Endothelial cell of umbilical vein (primary cell): ENCODE data around the gene ATRNL1. TPM values are rescaled to one million over a fixed set of nuclear protein-coding genes. Genes with fewer than 3 reads are reported as not detected.

Source experiments
- BruUV-seq: library from RNA; stranded (reverse); fragments of 400-500 nt; replicated peaks from 2 replicates; lab custom pipeline; 2021; lab: Mats Ljungman, UMichigan
- CTCF ChIA-PET: fragments of 300-600, 350-600 bp; sonication (Branson Sonifier 250); formaldehyde crosslinking; loops from one replicate; lab custom pipeline; 2021; ENCODE audit warnings: antibody characterized with exemption, inconsistent platforms; lab: Charles Lee
- POLR2A ChIA-PET: fragments of 300-600, 350-600 bp; sonication (Branson Sonifier 250); formaldehyde crosslinking; loops from one replicate; lab custom pipeline; 2021; ENCODE audit warnings: antibody characterized with exemption, inconsistent platforms; lab: Charles Lee
- DNase-seq: peaks from one replicate; pipeline ENCODE4 v3.0.0-alpha.2; 2011; ENCODE audit warnings: low read depth, low spot score
- FAIRE-seq: peaks from 2 replicates; lab custom pipeline; 2011; peaks lifted over from hg19 to GRCh38; lab: Jason Lieb, UNC
- H2AFZ ChIP-seq: 2 replicates; pipeline ENCODE4 v1.6.0; 2012; ENCODE audit warnings: low read depth, low read length, control low read depth, inconsistent platforms
- H3K27ac ChIP-seq: 2 replicates; pipeline ENCODE4 v1.5.1; 2011; ENCODE audit warnings: low read depth, mild to moderate bottlenecking, control low read depth, low read length, moderate library complexity; ENCODE audit not compliant: insufficient read depth
- H3K27me3 ChIP-seq, 2 experiments: 2 replicates each; pipeline versions ENCODE4 v1.6.0 to v1.6.1; 2011; ENCODE audit warnings: low read length in 2 of 2, mixed read lengths in 1 of 2; ENCODE audit not compliant: control insufficient read depth in 2 of 2, insufficient read depth in 2 of 2
- H3K36me3 ChIP-seq, 2 experiments: 2 replicates in 1 of 2; 3 replicates in 1 of 2; pipeline ENCODE4 v1.5.1; 2011; ENCODE audit warnings: low read length in 2 of 2, mild to moderate bottlenecking in 1 of 2, moderate library complexity in 1 of 2; ENCODE audit not compliant: control insufficient read depth in 2 of 2, insufficient read depth in 2 of 2; ENCODE audit errors: extremely low read depth in 1 of 2
- H3K4me1 ChIP-seq: 3 replicates; pipeline ENCODE4 v1.5.1; 2011; ENCODE audit warnings: mild to moderate bottlenecking, low read length; ENCODE audit not compliant: control insufficient read depth, insufficient read depth; ENCODE audit errors: extremely low read depth
- H3K4me2 ChIP-seq: 2 replicates; pipeline ENCODE4 v1.6.1; 2011; ENCODE audit warnings: low read length, control low read depth, mixed read lengths; ENCODE audit not compliant: insufficient read depth
- H3K4me3 ChIP-seq, 3 experiments: fragments of 200-600 bp in 1 of 3; sonication (generic), shearing (Covaris generic) in 1 of 3; replicated peaks in 1 of 3; 2 replicates each; pipeline ENCODE4 v1.5.1; 2011 to 2016; ENCODE audit warnings: control low read depth in 3 of 3, low read length in 3 of 3, mild to moderate bottlenecking in 2 of 3, inconsistent platforms in 1 of 3, low read depth in 1 of 3, moderate library complexity in 1 of 3; ENCODE audit not compliant: insufficient read depth in 1 of 3
- H3K79me2 ChIP-seq: 2 replicates; pipeline ENCODE4 v1.6.0; 2012; ENCODE audit warnings: low read length, inconsistent platforms; ENCODE audit not compliant: control insufficient read depth, insufficient read depth
- H3K9ac ChIP-seq: replicated peaks from 2 replicates; pipeline ENCODE3; 2011; ENCODE audit warnings: low read length, control low read depth; ENCODE audit not compliant: insufficient read depth; ENCODE audit errors: extremely low read depth
- H3K9me1 ChIP-seq: replicated peaks from 3 replicates; pipeline ENCODE4 v1.6.0; 2011; ENCODE audit warnings: mild to moderate bottlenecking, low read length; ENCODE audit not compliant: control insufficient read depth, insufficient read depth; ENCODE audit errors: extremely low read depth
- H3K9me3 ChIP-seq: replicated peaks from 2 replicates; pipeline ENCODE4 v1.5.1; 2012; ENCODE audit warnings: low read length, inconsistent platforms; ENCODE audit not compliant: control insufficient read depth, insufficient read depth
- H4K20me1 ChIP-seq: replicated peaks from 2 replicates; pipeline ENCODE3; 2011; ENCODE audit warnings: mild to moderate bottlenecking, low read length; ENCODE audit not compliant: control insufficient read depth, insufficient read depth; ENCODE audit errors: extremely low read depth
- EZH2 ChIP-seq: IDR thresholded peaks from 2 replicates; pipeline ENCODE4 v1.6.1; 2012; ENCODE audit warnings: borderline replicate concordance, low read depth, mild to moderate bottlenecking, moderate library complexity, low read length, inconsistent platforms; ENCODE audit not compliant: severe bottlenecking
- FOS ChIP-seq: IDR thresholded peaks from 2 replicates; pipeline ENCODE4 v1.6.1; 2011; ENCODE audit warnings: mild to moderate bottlenecking, low read length, moderate library complexity, borderline replicate concordance; ENCODE audit not compliant: insufficient read depth
- GATA2 ChIP-seq: IDR thresholded peaks from 2 replicates; pipeline ENCODE4 v1.7.0; 2011; ENCODE audit warnings: low read depth, mild to moderate bottlenecking, moderate library complexity, mixed read lengths, low read length; ENCODE audit not compliant: insufficient read length, insufficient read depth
- JUN ChIP-seq: IDR thresholded peaks from 2 replicates; pipeline ENCODE4 v1.6.1; 2011; ENCODE audit warnings: borderline replicate concordance, low read depth; ENCODE audit not compliant: insufficient read length, insufficient read depth
- MAX ChIP-seq: IDR thresholded peaks from 2 replicates; pipeline ENCODE4 v1.6.1; 2011; ENCODE audit not compliant: insufficient read depth, insufficient read length
- MYC ChIP-seq: IDR thresholded peaks from one replicate; pipeline ENCODE4 v1.6.1; 2011; ENCODE audit warnings: mild to moderate bottlenecking, low read depth, low read length
- POLR2A ChIP-seq: IDR thresholded peaks from 2 replicates; pipeline ENCODE4 v1.6.1; 2012; ENCODE audit warnings: low read depth, mild to moderate bottlenecking, control low read depth, low read length
- POLR2AphosphoS5 ChIP-seq: IDR thresholded peaks from 2 replicates; pipeline ENCODE4 v1.6.1; 2012; ENCODE audit warnings: low read depth, mild to moderate bottlenecking, control low read depth, low read length, moderate library complexity; ENCODE audit not compliant: insufficient read depth
- dilution Hi-C: fragments of 300-500 bp; cut with MboI; formaldehyde crosslinking; loops from one replicate; pipeline ENCODE4 v1.15.0; 2019; ENCODE audit warnings: low sequenced_read_pairs; ENCODE audit not compliant: extremely low pct_ligation_motif_present
- intact Hi-C: fragments of 100-400 bp; cut with micrococcal nuclease; formaldehyde crosslinking; loops from one replicate; pipeline ENCODE4 v1.10.0; 2022
- polyA plus RNA-seq, 4 experiments: library from polyadenylated mRNA; depleted of rRNA in 3 of 4; stranded (reverse) in 3 of 4; unstranded in 1 of 4; fragments of >200 nt; gene quantifications; 2 replicates each; pipeline versions ENCODE4 v1.2.1 to v1.2.3, GENCODE V29; 2011 to 2012; ENCODE audit warnings: missing spikeins in 1 of 4
- total RNA-seq: library from RNA; stranded (reverse); gene quantifications from 2 replicates; pipeline ENCODE4 v1.2.3, GENCODE V29; 2021
- TF ChIP-seq, protein P1 (sequence below), 2 donors: IDR thresholded peaks; 1 replicate in 1 of 2; 2 replicates in 1 of 2; pipeline ENCODE4 v1.5.1; 2011; ENCODE audit warnings: low read length in 2 of 2, mild to moderate bottlenecking in 2 of 2, moderate library complexity in 2 of 2, control low read depth in 1 of 2, inconsistent platforms in 1 of 2, low read depth in 1 of 2; ENCODE audit not compliant: insufficient read depth in 1 of 2; ENCODE audit errors: extremely low read depth in 1 of 2

The ATRNL1 gene
- total and polyA plus RNA-seq, 2 donors (not counting 3 experiments of a cell fraction or from before 2014, with no cell fraction given), result not detected

GRCh38 chr10:115384665-115385064 lies 291.5 kb downstream of the ATRNL1 start:
- Histone ChIP-seq H2AFZ (no peak overlapping the region), H3K4me2 (no peak overlapping the region), H3K79me2 (no peaks in the 10 kb centered on the region), H3K27ac (no peak overlapping the region), H3K36me3 (no peaks in the 10 kb centered on the region), H3K9me1 (no peaks in the 10 kb centered on the region), H4K20me1 (no peaks in the 10 kb centered on the region), H3K4me1 (no peaks in the 10 kb centered on the region), H3K27me3 (no peaks in the 10 kb centered on the region), H3K4me3 (no peak overlapping the region), H3K9me3 (no peaks in the 10 kb centered on the region), H3K9ac (no peak overlapping the region)
- DNase-seq, result no peak
- POLR2A ChIA-PET, result no interaction called here
- intact Hi-C loops (no loop called here), dilution Hi-C loops (no loop called here)
- CTCF ChIA-PET, result no interaction called here
- no peak for FAIRE-seq
- BruUV-seq, result no TSS peak
- TF ChIP-seq, protein P1, sequence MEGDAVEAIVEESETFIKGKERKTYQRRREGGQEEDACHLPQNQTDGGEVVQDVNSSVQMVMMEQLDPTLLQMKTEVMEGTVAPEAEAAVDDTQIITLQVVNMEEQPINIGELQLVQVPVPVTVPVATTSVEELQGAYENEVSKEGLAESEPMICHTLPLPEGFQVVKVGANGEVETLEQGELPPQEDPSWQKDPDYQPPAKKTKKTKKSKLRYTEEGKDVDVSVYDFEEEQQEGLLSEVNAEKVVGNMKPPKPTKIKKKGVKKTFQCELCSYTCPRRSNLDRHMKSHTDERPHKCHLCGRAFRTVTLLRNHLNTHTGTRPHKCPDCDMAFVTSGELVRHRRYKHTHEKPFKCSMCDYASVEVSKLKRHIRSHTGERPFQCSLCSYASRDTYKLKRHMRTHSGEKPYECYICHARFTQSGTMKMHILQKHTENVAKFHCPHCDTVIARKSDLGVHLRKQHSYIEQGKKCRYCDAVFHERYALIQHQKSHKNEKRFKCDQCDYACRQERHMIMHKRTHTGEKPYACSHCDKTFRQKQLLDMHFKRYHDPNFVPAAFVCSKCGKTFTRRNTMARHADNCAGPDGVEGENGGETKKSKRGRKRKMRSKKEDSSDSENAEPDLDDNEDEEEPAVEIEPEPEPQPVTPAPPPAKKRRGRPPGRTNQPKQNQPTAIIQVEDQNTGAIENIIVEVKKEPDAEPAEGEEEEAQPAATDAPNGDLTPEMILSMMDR (IDR thresholded peaks at IDR 0.05; ENCODE audit: extremely low read depth in 1 of 2, insufficient read depth in 1 of 2, low read depth in 1 of 2, low read length in 2 of 2), result no peak
- TF ChIP-seq MYC (no peak), EZH2 (no peak), POLR2A (no peak), FOS (no peak), MAX (no peak), GATA2 (no peak), POLR2AphosphoS5 (no peak), JUN (no peak)
